C4-2B (cell line): ENCODE results near the gene COL2A1.

Source experiments
- H3K27ac ChIP-seq: fragments of 450-650 bp; 2 replicates; pipeline ENCODE4 v1.5.1; 2017
- CTCF ChIP-seq: fragments of 450-650 bp; conservative IDR thresholded peaks from 2 replicates; pipeline ENCODE4 v1.5.1; 2017; ENCODE audit warnings: mild to moderate bottlenecking
- ZFX ChIP-seq: fragments of 450-650 bp; IDR thresholded peaks from 2 replicates; pipeline ENCODE4 v1.6.1; 2017

Gene COL2A1

DNA sequence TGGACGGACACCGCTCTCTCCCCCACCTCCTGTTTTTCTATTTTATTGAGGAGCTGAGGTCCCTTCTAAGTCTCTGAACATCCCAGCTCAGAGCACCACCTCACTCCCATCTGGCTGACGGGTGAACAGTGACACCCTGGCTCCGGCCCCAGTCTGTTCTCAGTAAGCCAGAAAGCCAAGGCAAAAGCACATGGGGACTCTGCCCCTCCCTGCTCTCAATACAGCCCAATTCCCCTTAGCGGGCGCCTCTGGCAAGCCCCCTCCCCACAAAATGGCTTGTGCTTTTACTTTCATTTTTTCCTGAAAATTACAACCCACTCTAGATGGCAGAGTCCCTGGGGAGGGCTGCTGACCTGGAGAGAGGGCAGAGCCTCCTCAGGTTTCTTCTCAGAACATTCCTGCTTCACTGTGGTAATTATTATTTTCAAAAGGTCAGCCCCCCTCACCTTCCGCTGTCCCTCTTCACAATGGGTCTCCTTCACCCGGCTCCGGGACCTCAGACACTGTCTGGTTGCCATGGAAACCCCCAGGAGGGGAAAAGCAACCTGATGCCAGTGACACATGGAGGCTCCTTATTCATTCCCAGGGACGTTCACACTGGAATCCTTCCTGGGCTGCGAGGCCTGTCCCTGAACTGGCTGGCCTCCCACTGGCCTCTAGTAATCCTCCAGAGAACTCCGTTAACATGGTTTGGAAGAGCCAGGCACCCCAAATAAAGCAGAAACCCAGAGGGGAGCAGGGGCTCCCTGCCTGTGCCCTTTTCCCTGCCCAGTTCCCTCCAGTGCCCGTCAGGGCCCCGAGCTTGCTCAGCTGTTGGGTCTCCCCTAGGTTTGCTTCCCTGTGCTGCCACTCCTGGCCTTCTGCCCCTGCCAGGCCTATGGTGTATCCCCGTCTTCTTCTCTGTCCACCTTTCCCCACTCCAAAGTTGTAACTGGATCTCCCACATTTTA, 15.9 kb downstream of the COL2A1 start:
- H3K27ac ChIP-seq, result no peak overlapping the region
- TF ChIP-seq ZFX, result no peak
- no peak for TF ChIP-seq CTCF

DNA sequence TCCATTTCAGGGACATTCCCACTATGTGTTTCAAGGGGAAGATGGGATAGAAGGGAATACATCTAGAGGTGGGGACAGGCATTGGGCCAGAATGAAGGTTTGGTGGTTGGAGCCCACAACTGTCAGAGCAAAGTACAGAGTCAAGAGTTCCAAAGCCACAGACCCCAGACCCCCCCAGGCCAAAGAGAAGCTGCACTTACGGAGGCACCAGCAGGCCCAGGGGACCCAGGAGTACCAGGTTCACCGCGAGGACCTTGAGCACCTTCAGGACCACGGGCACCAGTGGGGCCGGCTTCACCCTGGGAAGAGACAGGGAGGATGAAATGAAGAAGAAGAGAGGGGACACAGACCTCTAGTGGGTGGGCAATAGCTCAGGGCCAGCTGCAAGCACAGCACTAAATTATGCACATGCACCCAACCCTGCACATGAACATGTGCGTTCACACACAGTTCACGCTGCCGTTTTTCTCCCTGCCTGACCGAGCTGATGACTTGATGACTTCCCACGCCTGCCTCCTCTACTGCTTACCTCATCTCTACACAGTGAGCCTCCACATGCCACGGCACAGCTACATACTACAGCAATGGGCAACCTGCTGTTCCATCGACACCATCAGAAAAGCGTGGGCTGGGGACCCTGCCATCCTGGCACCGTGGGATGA, 16.7 kb downstream of the COL2A1 start:
- H3K27ac ChIP-seq, result no peak overlapping the region
- TF ChIP-seq ZFX (no peak), CTCF (no peak)

DNA sequence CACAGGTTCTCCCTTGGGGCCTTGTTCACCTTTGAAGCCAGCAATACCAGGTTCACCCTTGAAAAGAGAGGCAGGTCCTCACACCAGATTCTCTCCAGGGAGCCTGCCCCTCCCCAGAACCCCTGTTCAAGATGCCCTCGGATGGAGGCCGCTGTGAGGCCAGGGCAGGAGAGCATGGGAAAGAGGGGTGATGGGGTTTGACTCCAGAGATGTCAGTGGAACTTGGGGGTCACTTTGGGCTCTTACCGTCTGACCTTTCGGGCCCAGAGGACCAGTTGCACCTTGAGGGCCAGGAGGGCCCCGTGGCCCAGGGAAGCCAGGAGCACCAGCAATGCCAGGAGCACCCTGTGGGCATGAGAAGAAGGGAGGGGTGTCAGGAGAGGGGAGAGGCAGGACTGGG, 17.4 kb downstream of the COL2A1 start:
- no peak for TF ChIP-seq CTCF
- no peak for TF ChIP-seq ZFX
- H3K27ac ChIP-seq, result no peak overlapping the region

GRCh38 chr12:47986291-47986660, 18.0 kb downstream of the COL2A1 start:
- TF ChIP-seq ZFX, result no peak
- no peak for TF ChIP-seq CTCF
- H3K27ac ChIP-seq, result no peak overlapping the region

- H3K27ac ChIP-seq, result no peak overlapping the region
- no peak for TF ChIP-seq ZFX
Observed at GRCh38 chr12:47985596-47986290, 18.5 kb downstream of the COL2A1 start.

DNA sequence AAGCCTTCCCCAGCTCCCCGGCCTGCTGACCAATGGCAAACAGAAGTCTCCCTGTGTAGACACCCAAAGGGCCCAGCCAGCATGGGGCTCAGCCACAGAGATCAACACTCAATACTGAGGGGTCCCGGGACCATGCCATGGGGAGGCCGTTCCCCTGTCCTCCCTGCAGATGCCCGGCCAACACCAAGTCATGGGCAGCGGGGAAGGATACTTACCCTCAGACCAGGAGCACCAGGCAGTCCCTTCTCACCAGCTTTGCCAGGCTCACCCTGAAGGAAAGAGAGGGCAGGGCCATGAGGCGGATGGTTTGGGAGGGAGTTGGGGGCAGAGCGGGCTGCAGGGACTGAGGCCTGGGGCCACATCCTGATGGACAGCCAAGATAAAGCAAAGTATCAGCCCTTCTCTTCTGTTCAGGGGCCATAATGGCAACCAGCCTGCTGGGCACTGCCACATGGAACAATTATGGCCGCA, 19.9 kb downstream of the COL2A1 start:
- H3K27ac ChIP-seq, result no peak overlapping the region
- no peak for TF ChIP-seq CTCF
- no peak for TF ChIP-seq ZFX

DNA sequence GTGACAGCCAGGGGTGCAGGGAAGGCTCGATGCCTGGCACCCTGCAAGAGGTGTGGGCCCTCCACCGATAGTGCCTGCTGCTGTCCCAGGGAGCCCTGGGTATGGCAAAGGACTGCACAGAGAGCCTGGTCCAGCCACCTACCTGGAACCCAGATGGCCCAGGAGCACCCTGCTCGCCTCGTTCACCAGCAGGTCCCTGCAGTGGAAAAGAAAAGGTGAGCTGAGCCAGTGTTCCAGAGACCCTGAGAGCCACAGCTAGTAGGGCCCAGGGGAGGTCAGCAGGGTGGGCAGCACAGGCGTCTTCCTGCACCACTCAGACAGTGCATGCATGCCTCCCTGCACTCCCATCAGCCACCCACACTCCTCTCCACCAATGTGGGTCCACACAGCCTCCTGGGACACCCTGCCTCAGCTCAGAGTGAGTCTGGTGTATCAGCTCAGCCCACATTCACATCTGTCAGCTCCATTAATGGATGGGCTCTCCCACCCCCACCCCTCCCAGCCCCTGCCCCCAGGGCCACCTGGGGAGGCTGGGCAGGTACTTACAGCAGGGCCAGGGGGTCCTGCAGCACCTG, 20.6 kb downstream of the COL2A1 start:
- no peak for TF ChIP-seq CTCF
- TF ChIP-seq ZFX, result no peak
- H3K27ac ChIP-seq, result no peak overlapping the region
